Left forelimb (tissue), 1 donor: ENCODE measurements around the gene LMF2.
A peak's percentile ranks its signal among the peaks of the same experiment; 100 is the strongest.

Experiments
- DNase-seq: peaks from one replicate; pipeline ENCODE4 v3.0.0-alpha.2; 2018; ENCODE audit warnings: low spot score

LMF2 gene

DNA sequence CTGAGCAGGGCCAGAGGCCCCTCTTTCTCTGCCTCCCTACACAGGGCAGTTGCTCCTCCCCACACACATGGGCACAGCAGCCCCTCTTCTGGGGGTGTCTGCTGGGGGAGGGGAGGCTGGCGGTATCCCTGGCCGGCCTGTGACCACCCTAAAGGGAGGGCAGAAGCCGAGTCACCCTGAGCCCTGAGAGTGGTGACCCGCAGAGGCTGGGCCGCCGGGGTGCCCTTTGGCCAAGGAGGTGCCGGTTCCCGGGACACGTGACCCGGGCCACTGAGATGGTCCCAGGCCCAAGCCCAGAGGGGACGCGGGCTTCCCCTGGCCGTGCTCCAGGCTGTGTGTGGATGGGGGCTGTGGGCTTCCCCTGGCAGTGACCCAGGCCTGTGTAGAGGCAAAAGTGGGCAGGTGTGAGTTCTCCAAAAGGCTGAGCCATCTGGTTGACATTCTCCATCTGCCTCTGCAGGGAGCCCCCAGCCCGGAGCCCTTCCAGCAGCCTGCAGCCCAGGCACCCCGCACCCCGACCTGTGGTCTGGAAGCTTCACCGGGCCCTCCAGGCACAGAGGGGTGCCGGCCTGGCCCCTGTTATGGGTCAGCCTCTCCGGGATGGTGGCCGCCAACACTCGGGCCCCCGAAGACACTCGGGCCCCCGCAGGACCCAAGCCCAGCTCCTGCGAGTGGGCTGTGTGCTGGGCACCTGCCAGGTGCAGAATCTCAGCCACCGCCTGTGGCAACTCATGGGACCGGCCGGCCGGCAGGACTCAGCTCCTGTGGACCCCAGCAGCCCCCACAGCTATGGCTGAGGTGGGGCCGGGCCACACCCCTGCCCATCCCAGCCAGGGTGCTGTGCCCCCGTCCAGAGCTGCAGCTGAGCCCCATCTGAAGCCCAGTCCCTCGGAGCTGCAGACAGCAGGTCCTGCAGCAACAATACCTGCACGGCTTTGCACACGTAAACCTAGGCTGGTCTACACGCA, 25.1 kb downstream of the LMF2 start:
- no peak for DNase-seq

DNA sequence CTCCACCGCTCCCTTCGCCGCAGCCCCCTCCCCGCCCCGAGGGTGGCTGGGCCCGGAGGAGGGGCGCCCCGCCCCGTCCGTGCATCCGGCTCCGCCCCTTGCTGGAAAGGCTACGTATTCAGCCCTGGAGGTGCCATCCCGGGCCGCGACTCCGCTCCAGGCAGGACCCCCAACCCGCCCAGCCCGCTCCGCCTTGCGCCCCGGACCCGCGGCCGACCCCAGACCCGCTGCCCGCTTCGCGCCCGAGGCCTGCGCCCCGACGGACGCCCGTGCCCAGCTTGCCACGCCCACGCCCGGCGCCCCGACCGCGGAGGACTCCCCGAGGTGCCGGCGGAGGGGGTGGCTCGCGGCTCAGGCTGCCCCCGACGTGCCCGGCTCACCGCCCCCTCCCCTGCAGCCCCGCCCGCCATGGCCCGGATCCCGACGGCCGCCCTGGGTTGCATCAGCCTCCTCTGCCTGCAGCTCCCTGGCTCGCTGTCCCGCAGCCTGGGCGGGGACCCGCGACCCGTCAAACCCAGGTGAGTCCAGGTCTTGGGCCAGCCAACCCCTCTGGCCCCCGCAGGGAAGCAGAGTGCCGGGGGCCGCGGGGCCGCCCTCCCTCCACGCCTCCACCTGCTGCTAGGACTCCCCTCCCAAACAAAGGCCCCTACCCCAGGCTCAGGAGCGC, 25.9 kb downstream of the LMF2 start, which contains the start of gene ADM2:
Gene ADM2 (plus strand): TSS at position 104 of the 667 bp plus-strand sequence. CDS start 305 bp downstream, at position 409.
- DNase-seq = no peak

DNA sequence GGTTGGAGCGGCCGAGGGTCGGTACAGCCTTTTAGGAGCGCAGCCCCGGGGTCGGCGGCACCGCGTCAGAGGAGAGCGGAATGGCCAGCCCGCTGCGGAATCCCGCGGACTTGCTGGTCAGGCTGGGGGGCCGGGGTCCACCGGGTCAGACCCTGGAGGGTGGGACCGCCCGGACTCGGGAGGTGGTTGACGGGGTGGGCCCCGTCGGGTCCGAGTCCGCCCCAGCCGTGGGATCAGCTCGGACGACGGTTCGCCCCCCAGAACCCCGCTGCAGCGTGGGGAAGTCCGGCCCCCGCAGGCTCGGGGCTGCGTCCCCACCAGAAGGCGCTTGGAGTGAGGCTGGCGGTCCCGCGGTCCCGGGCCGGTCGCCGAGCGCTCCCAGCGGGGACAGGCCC, 26.5 kb downstream of the LMF2 start:
- no peak for DNase-seq

DNA sequence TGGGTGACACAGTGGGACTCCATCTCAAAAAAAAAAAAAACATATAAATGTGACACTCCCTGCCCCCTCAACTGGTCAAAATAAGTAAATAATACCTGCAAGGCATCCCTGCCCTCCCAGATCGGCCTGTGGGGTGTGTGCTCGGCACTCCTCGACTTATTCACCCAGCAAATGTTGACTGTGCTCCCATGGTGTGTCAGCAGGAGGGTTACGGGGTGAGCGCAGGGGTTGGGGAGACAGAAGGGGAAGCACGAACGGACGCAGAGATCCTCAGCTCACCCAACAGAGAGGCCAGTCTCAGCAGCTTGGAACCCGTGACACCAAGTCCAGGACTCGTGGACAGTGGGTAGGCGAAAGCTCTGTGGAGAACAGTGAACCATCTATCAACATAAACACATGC, 27.8 kb downstream of the LMF2 start:
- DNase-seq = no peak

DNA sequence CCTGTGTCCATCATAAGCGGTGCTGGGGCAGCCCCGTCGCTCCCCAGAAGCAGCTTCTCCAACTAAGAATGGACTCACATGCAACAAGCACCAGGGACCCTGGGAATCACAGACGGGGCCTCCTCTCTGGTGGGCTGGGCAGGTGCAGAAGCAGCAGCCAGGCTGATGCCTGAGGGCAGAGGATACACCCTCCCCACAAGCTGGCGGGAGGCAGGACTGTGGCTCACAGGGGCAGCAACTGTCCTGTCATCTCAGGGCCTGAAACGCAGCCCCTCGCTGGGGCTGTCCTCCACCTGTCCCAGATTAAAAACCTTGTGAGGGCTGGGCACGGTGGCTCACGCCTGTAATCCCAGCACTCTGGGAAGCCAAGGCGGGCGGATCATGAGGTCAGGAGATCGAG, 29.6 kb downstream of the LMF2 start:
- no peak for DNase-seq

DNA sequence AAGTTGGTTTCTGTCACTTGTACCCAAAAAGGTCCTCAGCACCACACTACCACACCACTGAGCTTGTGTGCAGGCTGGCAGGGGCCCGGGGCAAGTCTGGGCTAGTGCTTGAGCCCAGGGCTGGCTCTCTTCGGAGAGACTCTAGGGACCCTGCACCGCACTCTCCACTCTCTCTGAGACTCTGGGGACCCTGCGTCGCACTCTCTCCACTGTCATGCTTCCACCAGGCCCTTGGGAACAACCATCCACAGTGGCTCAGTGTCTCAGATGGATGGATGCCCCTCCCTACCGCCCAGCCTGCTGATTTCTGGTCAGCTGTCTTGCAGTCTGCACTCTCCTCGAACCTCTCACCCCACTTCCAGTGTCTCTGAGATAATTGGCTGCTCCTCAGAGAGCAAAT, 30.6 kb downstream of the LMF2 start:
- no peak for DNase-seq

DNA sequence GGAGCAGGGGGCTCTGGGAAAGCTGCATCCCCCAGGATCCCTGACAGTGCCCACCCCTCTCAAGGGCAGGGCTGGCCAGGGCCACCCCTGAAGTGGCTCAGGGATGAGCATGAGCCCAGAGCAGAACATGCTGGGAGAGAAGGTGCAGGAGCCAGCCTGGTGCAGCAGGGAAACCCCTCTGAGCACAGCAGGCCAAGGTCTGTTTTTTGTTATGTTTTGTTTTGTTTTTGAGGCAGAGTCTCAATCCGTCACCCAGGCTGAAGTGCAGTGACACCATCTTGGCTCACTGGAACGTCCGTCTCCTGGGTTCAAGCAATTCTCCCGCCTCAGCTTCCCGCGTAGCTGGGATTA, 31.9 kb downstream of the LMF2 start:
- no peak for DNase-seq

DNA sequence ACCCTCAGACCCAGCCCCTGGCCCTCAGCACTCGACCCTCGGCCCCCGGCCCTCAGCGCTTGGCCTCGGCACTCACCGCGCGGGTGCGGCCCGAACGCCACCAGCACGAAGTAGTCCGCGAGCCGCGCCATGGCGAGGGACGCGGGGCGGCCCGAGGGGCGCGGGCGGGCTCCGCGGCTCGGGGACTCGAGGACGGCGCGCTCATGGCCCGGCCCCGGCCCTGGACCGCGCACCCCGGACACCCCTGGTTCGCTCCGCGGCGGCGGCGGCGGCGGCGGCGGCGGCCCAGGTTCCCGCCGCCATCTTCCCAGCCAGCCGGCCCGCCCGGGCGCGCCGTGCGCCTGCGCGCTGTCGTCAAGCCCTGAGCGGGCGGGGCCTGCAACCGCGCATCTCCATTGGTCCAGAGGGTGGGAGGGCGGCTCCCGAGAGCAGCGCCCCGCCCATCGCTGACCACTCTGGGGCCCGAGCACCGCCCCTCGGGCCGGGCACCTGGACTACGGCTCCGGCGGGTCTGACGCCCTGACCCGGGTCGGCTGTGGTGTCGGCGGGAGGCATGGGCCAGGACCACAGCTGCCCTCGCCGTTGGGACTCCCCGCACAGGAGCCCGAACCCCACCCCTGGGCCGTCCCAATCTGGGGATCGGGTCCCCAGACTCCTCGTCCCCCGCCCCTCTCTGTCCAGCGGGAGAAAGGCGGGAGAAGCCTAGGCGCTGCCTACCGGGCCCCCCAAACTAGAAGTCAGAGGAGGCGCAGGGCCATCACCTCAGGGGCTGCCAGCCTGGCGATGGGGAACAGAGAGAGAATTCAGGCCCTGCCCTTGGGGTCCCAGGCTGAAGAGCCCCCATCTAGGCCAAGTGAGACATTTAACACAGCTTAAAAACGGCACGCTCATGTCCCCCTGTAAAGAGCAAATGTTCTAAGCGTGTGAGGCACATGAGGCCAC, 32.5 kb downstream of the LMF2 start, which contains the start of gene SBF1:
Gene SBF1 (minus strand): TSS at position 326 of the 942 bp plus-strand sequence. CDS start 195 bp downstream, at position 131.
- DNase-seq = peak; percentile 94

DNA sequence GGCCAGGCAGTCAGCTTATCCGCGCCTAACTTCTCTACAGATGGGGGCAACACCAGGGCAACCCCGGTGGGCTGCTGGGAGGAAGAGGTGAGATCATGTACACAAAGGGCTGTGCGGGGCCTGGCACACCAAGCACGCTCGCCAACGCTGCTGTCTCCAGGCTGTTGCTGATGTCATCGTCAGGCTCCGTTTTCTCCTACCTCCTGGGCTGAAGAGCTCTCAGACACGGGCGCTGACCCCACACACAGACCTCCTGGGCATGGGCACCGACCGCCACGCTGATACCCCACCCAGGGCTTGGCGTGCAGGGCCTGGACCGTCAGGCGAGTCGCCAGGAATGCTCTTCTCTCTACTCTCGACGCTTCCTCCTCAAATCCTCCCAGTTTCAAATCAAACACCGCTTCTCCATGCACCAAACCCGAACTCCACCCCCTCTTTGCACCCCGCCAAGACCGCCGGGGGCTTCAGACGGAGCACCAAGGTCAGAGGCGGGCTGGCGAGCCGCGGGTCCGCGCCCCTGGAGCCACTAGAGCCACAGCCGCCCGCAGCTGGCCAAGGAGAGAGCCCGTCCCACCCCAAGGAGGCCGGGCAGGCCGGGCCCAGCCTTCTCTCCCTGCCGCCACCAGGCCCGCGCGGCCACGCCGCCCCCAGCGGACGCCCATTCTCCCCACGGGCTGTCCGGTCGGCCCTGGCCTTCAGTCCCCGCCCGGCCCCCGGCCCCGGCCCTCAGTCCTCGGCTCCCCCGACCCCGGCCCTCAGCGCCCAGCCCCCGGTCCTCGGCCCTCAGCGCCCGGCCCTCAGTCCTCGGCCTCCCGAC, 33.4 kb downstream of the LMF2 start:
- DNase-seq = no peak

DNA sequence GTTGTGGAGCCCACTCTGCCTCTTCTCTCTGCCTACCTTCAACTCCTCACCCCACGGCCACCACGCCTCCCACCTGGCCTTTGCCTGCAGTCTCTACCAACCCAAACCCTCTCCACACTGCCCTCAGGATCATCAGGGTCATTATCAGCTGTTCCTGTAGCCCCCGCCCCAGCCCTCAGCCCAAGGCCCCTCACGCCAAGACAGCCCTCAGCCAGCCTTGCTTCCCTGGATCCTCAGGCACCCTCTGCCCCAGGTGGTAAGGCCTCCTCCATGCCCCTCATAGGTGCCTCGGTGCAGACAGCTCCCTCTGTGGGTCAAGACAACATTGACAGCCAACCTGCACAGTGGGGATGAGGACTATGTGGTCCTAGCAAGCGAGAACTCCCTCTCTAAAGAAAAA, 34.4 kb downstream of the LMF2 start:
- DNase-seq = no peak

DNA sequence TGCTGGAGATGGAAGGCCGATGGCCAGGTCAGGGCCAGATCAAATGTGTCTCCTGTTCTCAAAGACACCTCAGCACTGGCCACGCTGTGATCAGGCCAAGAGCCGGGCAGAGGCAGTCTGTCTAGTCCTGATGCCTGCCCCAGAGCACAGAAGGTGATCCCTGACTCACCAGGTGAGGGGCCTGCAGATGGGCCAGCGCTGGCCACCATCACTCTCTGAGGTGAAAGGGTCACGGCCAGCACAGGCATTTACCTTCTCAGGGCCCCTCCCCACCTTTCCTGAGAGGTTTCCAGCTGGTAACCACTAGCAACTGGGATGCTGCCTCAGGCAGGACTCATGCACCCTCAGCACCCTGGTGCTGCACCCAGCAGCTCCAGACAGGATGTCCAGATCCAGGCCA, 35.5 kb downstream of the LMF2 start:
- DNase-seq = no peak

DNA sequence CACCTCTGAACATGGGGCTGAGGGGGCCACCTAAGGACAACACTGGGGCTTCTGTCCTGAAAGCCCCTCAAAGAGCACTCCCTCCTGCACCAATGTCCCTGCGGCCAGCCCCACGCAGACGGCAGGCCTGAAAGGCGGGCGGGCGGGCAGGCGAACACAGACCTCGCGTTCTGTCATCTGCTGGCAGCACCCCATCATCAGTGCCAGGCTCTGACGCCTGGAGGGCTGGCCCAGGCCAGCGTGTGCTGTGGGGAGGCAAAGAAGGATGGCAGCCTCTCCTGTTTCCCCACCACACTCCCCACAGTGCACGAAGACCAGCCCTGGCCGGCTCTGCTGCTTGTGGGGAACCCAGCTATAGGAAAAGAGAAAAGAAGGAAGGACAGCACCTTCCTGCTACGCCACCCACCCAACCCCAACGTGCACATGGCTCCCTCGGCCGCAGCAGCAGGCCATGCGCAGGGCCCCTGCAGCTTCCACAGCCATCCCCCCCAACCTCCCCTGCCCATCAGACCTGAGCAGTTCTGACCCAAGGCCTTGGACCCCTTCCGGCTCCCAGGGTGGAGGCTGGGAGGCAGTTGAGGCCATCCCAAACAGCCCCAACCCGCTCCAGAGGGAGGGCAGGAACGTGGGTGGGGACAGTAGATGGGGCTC, 36.2 kb downstream of the LMF2 start:
- no peak for DNase-seq

DNA sequence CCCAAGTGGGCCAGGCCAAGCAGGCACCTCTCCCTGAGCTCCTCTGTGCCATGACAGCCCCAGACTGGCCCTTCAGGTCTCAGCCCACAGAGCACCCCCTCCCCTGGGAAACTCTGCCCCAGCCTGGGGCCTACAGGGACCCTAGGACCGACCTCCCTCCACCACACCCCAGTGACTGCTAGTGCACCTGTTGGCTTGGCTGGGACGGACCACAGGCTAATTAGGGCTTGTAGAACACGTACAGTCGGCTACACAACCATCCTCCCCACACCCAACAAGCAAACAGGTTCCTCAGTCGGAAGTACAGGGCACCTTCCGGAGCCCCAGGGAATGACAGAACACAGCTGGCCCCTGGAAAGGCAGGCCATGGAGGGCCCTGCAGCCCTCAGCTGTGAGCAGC, 37.0 kb downstream of the LMF2 start:
- no peak for DNase-seq

DNA sequence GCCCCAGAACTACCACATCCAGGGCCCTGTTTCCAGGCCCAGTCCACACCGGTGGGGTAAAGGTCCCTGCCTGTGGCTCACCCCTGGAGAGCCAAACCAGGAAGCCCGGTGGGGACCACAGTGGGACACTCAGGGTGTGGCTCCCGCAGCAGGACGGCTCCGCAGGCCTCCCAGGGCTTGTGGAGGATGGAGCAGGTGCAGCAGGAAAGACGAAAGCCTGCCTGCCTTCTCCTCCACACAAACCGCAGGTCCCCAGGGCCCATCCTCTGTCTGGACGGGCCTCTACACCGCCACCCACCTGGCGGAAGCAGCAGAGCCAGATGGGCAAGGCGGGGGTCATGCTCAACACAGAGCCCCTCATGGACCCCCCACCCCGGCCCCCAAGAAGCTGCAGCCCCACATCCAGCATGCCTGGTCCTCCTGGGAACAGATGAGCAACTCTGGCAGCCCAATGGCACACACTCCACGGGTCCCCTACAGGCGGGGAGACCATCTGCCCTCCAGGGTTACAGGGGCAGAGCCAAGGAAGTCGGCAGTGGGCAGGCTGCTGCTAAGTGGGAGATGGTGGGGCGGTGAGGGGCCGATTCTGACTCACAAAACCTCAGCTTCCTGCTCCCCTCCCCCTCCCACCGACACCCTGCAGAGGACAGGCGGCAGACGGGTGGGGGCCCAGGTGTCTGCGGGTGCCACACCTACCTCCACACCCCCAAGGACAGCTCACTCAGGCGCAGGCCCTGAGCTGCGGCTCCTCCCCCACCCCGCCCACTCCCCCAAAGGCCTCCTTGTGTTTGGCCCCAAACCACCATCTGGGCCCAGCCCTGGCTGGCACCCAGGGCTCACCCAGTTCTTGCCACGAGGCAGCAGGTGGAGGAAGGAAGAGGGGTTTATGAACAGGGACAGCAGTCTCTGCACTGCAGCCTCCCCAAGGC, 37.9 kb downstream of the LMF2 start:
- no peak for DNase-seq

DNA sequence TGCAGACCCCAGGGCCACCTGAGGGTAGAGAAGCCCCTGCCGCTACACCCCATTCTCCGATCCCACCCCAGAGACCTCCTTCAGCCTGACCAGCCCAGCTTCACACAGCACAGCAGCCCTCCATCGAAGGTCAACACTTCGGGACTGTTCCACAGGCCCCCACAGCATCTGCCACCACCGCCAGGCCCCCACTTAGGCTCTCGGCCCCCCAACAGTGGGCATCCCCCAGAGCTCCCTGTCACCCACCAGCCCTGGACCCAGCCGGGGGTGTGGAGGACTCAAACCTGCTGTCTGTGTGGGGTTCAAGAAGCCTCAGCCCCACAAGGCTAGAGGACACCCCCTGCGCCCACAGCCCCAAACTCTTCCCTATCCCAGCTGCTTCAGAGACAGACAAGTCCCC, 38.9 kb downstream of the LMF2 start:
- DNase-seq = no peak

DNA sequence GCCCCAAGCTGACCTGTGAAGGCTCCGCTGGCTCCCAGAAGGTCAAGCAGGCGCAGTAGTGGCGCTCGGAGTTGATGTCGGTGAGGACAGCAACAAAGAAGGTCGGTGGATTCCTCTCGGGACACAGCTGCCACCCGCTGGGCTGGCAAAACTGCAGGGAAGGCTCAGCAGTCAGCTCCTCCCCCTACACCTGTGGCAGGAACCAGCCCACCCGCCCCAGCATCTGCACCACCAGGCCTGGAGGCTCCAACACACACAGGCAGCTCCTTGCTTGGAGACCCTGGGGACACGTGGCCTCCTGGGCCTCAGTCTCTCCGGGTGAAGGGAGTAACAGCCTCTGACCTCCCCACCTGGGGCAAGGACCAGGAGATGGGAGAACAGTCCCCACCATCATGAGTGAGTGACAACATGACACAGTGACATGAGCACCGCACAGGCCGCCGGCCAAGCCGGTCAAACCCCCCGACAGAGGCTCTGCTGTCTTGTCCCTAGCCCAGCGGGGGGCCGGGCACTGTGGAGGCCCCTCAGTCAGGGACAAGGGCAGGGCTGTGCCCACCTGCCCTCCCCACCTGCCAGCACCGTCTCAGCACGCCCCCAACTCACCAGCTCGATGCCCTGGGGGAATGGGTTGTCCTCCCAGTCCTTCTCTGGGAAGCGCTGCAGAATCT, 39.6 kb downstream of the LMF2 start:
- DNase-seq = no peak

DNA sequence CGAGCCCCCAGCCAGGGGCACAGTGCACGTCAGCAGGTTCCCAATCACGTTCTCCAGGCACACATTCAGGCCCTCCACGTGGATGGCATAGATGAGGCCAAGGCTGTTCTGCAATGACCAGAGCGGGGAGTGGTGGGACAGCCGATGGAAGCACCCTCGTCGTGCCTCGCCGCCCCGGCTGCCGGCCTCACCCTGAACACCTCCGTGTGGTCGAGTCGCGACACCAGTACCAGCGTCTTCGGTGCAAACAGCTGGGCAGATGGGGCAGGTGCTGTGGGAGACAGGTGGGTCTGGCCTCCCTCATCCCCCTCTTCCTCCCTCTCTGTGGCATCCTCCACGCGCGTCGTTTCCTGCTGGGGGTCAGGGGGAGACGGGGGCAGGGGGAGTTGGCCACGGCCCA, 40.2 kb downstream of the LMF2 start:
- DNase-seq = no peak

DNA sequence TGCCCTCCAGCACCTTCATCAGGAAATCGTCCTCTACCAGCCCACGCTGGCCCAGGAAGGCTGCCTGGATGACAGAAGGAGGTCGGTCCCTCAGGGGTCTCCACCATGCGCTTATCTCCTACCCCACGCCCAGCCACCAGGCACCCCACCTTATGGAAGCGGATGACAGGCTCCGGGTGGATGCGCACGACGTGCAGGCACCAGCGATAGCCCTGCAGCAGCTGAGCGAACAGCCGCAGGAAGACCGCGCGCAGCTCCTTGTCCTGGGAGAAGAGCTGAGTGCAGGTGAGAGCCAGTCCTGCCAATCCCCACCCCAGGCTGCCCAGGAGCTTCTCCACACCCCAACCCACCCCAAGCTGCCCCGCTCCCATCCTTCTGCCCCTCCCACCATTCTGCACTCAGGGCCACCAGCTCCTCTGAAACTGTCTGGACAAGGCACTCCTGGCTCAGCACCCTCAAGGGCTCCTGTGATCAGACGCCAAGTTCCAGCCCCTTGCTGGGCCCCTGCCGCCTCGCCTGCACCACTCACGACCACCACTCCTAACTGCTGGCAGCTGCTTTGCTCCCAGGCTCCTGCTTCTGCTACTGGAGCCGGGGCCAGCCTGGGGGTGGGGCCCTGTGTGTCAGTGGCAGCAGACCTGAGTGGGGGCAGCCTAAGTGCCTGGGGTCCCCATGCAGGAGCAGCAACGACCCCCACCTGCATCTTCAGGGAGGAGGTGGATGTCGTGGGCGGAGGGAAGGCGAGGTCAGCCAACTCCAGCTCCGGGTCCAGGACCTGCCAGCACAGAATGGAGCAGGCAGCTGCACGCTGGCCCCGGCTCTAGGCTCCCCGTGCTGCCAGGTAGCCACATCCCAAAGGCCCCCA, 42.2 kb downstream of the LMF2 start:
- DNase-seq = no peak
